Lower leg skin (tissue), 3 donors: ENCODE data around the gene LYSMD2.

ENCODE experiments used
- POLR2A ChIP-seq, 2 donors: fragments of 450-650 bp; IDR thresholded peaks; one replicate each; pipeline ENCODE4 v1.6.1; 2016 to 2017; ENCODE audit warnings: antibody characterized with exemption in 2 of 2, mild to moderate bottlenecking in 1 of 2, moderate library complexity in 1 of 2
- TF ChIP-seq, protein P1 (sequence below), 3 donors: fragments of 450-650 bp; IDR thresholded peaks; one replicate each; pipeline ENCODE4 v1.5.1; 2016; ENCODE audit warnings: antibody characterized with exemption in 3 of 3, mild to moderate bottlenecking in 3 of 3, moderate library complexity in 2 of 3

DNA sequence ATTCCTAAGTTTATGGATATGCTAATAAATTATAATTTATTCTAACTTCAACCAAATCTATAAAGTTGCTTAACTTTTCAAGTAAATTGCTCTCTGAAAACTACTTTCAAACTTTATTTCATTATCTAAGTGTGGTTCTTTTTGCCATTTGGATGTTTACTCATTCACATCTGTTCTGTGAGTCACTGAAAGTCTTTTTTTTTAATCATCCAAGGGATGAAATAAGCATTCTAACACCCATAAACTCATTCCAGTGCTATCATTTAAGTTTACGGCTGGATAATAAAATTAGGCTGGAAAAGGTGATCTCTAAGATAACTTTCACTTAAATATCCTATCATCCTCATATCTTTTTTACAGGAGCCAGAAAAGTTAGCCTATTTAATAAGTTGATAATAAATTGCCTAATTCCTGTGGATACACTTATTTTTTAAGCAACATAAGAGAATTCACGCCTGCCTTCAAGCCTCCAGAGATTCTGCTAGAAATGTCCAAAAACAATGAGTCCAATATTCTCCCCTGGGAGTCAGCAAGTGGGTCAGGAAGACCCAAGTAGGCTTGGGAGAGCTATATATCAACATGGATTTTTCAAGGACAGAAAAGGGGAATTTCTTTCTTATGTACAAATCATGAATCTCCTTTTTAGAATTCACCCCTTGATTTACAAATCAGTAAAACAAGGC lies 30.4 kb downstream of the LYSMD2 start:
- TF ChIP-seq, protein P1, sequence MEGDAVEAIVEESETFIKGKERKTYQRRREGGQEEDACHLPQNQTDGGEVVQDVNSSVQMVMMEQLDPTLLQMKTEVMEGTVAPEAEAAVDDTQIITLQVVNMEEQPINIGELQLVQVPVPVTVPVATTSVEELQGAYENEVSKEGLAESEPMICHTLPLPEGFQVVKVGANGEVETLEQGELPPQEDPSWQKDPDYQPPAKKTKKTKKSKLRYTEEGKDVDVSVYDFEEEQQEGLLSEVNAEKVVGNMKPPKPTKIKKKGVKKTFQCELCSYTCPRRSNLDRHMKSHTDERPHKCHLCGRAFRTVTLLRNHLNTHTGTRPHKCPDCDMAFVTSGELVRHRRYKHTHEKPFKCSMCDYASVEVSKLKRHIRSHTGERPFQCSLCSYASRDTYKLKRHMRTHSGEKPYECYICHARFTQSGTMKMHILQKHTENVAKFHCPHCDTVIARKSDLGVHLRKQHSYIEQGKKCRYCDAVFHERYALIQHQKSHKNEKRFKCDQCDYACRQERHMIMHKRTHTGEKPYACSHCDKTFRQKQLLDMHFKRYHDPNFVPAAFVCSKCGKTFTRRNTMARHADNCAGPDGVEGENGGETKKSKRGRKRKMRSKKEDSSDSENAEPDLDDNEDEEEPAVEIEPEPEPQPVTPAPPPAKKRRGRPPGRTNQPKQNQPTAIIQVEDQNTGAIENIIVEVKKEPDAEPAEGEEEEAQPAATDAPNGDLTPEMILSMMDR (IDR thresholded peaks at IDR 0.05) = no peak
- no peak for TF ChIP-seq POLR2A (IDR thresholded peaks at IDR 0.05)
